Lung (tissue), 12 donors: ENCODE results near the gene FUNDC2. TPM values are rescaled to one million over a fixed set of nuclear protein-coding genes. Genes with fewer than 3 reads are reported as not detected.
"Not testable (repeated sequence)": the region's sequence is repeated elsewhere in the genome, so short reads cannot be mapped to it uniquely, and the experiment has no call there.

Source experiments
- ATAC-seq: fragments of 200-7000 bp; cut with Tn5 transposase; one replicate; pipeline ENCODE4 v1.9.1; 2020; ENCODE audit warnings: moderate number of reproducible peaks; ENCODE audit not compliant: insufficient read depth, low FRiP score
- DNase-seq, 3 donors: peaks; one replicate each; pipeline ENCODE4 v3.0.0-alpha.2; 2013 to 2017
- H3K27ac ChIP-seq, 2 donors: one replicate each; pipeline ENCODE4 v1.5.1; 2013; ENCODE audit warnings: mild to moderate bottlenecking in 2 of 2, moderate library complexity in 2 of 2, control low read depth in 1 of 2, inconsistent platforms in 1 of 2, low read depth in 1 of 2, low read length in 1 of 2
- H3K27me3 ChIP-seq, 3 donors: one replicate each; pipeline ENCODE4 v1.5.1; 2013; ENCODE audit warnings: low read length in 2 of 3; ENCODE audit not compliant: control insufficient read depth in 3 of 3, insufficient read depth in 3 of 3
- H3K36me3 ChIP-seq, 4 donors: one replicate each; pipeline ENCODE4 v1.5.1; 2013; ENCODE audit warnings: low read length in 4 of 4, mild to moderate bottlenecking in 1 of 4, moderate library complexity in 1 of 4; ENCODE audit not compliant: control insufficient read depth in 4 of 4, insufficient read depth in 4 of 4
- H3K4me1 ChIP-seq, 5 donors: one replicate each; pipeline ENCODE4 v1.5.1; 2013; ENCODE audit warnings: low read length in 5 of 5, mild to moderate bottlenecking in 2 of 5, moderate library complexity in 1 of 5; ENCODE audit not compliant: control insufficient read depth in 5 of 5, insufficient read depth in 5 of 5
- H3K4me3 ChIP-seq: one replicate; pipeline ENCODE4 v1.5.1; 2013; ENCODE audit warnings: mild to moderate bottlenecking, control low read depth, moderate library complexity
- H3K9ac ChIP-seq, 2 donors: one replicate each; pipeline ENCODE4 v1.5.1; 2013; ENCODE audit warnings: low read length in 2 of 2, control low read depth in 1 of 2; ENCODE audit not compliant: insufficient read depth in 1 of 2
- H3K9me3 ChIP-seq, 4 donors: one replicate each; pipeline ENCODE4 v1.5.1; 2013; ENCODE audit warnings: low read length in 3 of 4, mild to moderate bottlenecking in 1 of 4, moderate library complexity in 1 of 4; ENCODE audit not compliant: control insufficient read depth in 4 of 4, insufficient read depth in 3 of 4
- WGBS, 2 donors: extraction: QIAGEN DNeasy Blood & Tissue Kit; methylation state at CpG; one replicate each; pipeline ENCODE4 v1.1.7; 2013; 5-methylcytosine and 5-hydroxymethylcytosine counted together
- polyA plus RNA-seq, 2 donors: library from polyadenylated mRNA; stranded (reverse); fragments of 200-250 nt; gene quantifications; one replicate each; pipeline ENCODE4 v1.2.1, GENCODE V29; 2013
- total RNA-seq, 2 donors: library from RNA; depleted of rRNA in 1 of 2; stranded (reverse); fragments of >200 nt in 1 of 2; gene quantifications; one replicate each; pipeline ENCODE4 v1.2.1, GENCODE V29; 2014 to 2021
- TF ChIP-seq, protein P1 (sequence below): IDR thresholded peaks from 2 replicates; pipeline ENCODE4 v1.5.1; 2012; ENCODE audit warnings: mild to moderate bottlenecking; ENCODE audit errors: control extremely low read depth, extremely low read depth
- donor health status: control.
- donor health status: control.
- donor health status: Bipolar disorder and iron deficiency.
- donor health status: healthy.
- donor health status: DM: yes; HTN: yes; CAD: no.

Gene FUNDC2
- total and polyA plus RNA-seq, 4 donors = 43.5 to 106 (median 86.1) TPM

DNA sequence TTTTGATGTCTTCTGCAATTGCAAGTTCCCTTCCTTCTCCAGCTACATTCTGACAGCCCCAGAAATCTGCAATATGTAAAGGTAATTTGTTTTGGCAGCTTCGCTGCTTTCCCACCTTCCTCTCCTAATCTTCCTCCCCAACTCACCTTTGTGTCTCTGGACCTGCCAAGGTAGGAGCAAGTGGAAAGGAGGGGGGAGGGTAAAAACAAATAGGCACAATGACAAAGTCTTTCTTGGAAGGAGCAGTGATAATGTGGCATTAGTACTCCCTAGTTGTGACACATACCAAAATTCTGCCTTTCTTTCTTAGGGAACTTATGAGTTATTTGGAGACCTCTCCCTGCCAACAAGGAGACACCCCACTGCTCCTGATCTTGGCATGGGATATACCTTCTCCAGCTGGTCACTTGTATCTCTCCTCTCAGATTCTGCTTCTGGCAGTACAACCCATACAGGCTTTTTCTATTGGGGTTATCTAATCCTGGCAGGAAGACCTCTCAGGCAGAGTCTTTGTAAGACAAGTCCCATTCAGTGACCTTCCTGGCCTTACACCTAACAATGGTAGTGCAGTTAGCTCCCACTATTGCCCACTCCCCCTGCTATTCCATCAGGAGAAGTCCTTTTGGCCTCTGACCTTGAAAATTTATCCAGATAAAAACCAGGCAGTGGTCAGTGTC, 28.3 kb upstream of the FUNDC2 start:
- DNase-seq (no peak), ATAC-seq (no peak)
- Histone ChIP-seq H3K27ac (no peak overlapping the region), H3K4me1 (no peaks in the 10 kb centered on the region), H3K27me3 (no peaks in the 10 kb centered on the region), H3K9ac (no peak overlapping the region), H3K4me3 (no peak overlapping the region), H3K36me3 (no peaks in the 10 kb centered on the region), H3K9me3 (peaks cover 0 to 1% (median 0%) of the 10 kb centered on the region in 4 donors)
- TF ChIP-seq, protein P1, sequence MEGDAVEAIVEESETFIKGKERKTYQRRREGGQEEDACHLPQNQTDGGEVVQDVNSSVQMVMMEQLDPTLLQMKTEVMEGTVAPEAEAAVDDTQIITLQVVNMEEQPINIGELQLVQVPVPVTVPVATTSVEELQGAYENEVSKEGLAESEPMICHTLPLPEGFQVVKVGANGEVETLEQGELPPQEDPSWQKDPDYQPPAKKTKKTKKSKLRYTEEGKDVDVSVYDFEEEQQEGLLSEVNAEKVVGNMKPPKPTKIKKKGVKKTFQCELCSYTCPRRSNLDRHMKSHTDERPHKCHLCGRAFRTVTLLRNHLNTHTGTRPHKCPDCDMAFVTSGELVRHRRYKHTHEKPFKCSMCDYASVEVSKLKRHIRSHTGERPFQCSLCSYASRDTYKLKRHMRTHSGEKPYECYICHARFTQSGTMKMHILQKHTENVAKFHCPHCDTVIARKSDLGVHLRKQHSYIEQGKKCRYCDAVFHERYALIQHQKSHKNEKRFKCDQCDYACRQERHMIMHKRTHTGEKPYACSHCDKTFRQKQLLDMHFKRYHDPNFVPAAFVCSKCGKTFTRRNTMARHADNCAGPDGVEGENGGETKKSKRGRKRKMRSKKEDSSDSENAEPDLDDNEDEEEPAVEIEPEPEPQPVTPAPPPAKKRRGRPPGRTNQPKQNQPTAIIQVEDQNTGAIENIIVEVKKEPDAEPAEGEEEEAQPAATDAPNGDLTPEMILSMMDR = no peak
- 71 to 100% methylated on average over 1 of the region's 1 CpG for WGBS, 2 donors

DNA sequence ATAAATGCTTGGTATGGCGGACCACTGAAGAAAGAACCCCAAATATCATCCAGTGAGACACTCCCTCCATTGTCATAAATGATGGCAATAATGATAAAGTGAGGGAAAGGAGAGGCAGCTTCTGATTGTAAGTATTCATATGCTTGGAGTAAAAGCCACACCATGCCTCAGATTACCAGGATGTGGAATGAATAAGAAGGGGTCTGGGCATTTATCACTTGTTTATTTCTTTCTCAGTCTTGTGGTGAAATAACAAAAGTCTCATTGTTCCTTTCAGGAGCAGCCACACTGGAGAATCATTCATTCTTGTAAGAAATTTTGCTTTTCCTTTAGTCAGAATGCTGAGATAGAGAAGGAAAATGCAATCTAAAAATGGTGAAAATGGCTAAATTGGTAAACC, 25.8 kb upstream of the FUNDC2 start:
- ATAC-seq (no peak), DNase-seq (no peak)
- H3K27ac ChIP-seq = no peak overlapping the region
- H3K27me3 ChIP-seq = no peaks in the 10 kb centered on the region
- H3K9me3 ChIP-seq = peaks cover 0 to 1% (median 0%) of the 10 kb centered on the region in 4 donors
- TF ChIP-seq, protein P1 = no peak
- peaks cover 0 to 9% (median 0%) of the 10 kb centered on the region in 5 donors for H3K4me1 ChIP-seq
- 63 to 100% methylated on average over 1 of the region's 1 CpG for WGBS, 2 donors
- no peaks in the 10 kb centered on the region for H3K36me3 ChIP-seq
- H3K4me3 ChIP-seq = no peak overlapping the region
- no peak overlapping the region for H3K9ac ChIP-seq

DNA sequence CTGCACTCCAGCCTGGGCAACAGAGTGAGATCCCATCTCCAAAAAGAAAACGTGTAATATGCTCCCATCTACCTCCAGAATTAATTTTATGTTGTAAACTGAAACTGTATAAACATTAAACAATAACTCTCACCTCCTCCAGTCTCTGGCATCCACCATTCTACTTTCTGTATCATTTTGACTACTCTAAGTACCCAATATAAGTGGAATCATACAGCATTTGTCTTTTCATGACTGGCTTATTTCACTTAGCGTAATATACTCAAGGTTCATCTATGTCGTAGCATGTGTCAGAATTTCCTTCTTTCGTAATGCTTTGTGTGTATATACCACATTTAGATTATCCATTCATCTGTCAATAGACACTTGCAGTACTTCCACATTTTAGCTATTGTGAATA, 24.8 kb upstream of the FUNDC2 start:
- H3K27me3 ChIP-seq = no peaks in the 10 kb centered on the region
- H3K4me1 ChIP-seq = peaks cover 0 to 9% (median 0%) of the 10 kb centered on the region in 5 donors
- H3K9me3 ChIP-seq = no peaks in the 10 kb centered on the region
- ATAC-seq = no peak
- DNase-seq = no peak
- no peak overlapping the region for H3K27ac ChIP-seq
- TF ChIP-seq, protein P1 = no peak
- no peak overlapping the region for H3K9ac ChIP-seq
- no peaks in the 10 kb centered on the region for H3K36me3 ChIP-seq
- WGBS, 2 donors = 73 to 74% methylated on average over 4 of the region's 4 CpGs
- no peak overlapping the region for H3K4me3 ChIP-seq

DNA sequence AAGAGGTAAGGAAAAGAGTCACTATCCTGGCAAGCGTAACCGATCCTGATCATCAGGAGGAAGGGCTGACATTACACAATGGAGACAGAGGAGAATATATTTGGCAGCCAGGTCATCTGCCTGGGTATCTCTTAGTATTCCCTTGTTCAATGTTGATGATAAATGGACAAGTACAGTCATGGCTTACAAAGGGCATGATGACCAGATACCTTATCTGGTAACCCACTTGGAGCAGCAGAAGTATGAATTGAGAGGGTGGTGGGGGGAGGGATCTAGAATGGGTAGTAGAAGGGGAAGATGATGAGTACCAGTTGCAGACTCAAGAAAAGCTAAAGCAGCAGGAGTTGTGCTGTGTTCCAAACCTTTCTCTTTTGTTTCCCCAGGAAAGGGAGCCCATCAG, 21.5 kb upstream of the FUNDC2 start:
- no peaks in the 10 kb centered on the region for H3K27me3 ChIP-seq
- peak overlapping the region in 1 of 2 donors; percentile 45 for H3K27ac ChIP-seq
- no peaks in the 10 kb centered on the region for H3K36me3 ChIP-seq
- peaks cover 0 to 13% (median 0%) of the 10 kb centered on the region in 5 donors for H3K4me1 ChIP-seq
- H3K9ac ChIP-seq = no peak overlapping the region
- TF ChIP-seq, protein P1 = no peak
- no peaks in the 10 kb centered on the region for H3K9me3 ChIP-seq
- 94 to 96% methylated on average over 2 of the region's 2 CpGs for WGBS, 2 donors
- H3K4me3 ChIP-seq = no peak overlapping the region
- DNase-seq = no peak
- no peak for ATAC-seq

DNA sequence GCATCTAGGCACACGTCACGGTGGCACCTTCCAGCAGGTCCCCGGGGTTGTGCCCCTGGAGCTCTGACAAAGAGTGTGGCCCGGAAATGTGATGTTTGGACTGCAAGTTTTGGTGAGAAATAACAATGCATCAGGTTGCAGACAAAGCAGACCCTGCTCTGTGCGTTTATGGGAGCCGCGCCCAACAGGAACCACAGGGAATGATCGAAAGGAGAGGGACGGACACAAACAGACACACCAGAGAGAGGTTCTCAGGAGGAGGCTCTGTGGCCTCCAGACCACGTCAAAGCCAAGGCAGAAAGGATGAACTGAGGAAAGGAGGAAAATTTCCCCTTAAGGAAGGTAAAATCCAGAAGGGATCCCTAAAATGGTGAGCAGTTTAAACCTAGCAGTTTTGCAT, 20.3 kb upstream of the FUNDC2 start:
- not testable (repeated sequence) for H3K27me3 ChIP-seq, H3K9ac ChIP-seq, DNase-seq, ATAC-seq, H3K36me3 ChIP-seq, H3K27ac ChIP-seq, H3K9me3 ChIP-seq, H3K4me3 ChIP-seq
- H3K4me1 ChIP-seq = peaks cover 0 to 13% (median 0%) of the 10 kb centered on the region in 5 donors
- WGBS, 2 donors = no CpG with 5 or more reads among the region's 10 CpGs
